Kidney epithelial cell (primary cell): Measurements from ENCODE around the gene FEM1B. TPM values are rescaled to one million over a fixed set of nuclear protein-coding genes. Genes with fewer than 3 reads are reported as not detected.

Experiments
- DNase-seq: peaks from one replicate; pipeline ENCODE4 v3.0.0-alpha.2; 2010; ENCODE audit warnings: low read depth
- H3K27me3 ChIP-seq: 2 replicates; pipeline ENCODE4 v1.6.0; 2011; ENCODE audit warnings: low read length; ENCODE audit not compliant: control insufficient read depth, insufficient read depth
- H3K36me3 ChIP-seq: 2 replicates; pipeline ENCODE4 v1.5.1; 2011; ENCODE audit warnings: low read length; ENCODE audit not compliant: control insufficient read depth, insufficient read depth
- H3K4me3 ChIP-seq: 2 replicates; pipeline ENCODE4 v1.5.1; 2011; ENCODE audit warnings: low read depth, mild to moderate bottlenecking, control low read depth, low read length
- CTCF ChIP-seq: IDR thresholded peaks from 2 replicates; pipeline ENCODE4 v1.5.1; 2011; ENCODE audit warnings: mild to moderate bottlenecking, moderate library complexity, low read length, control low read depth, inconsistent platforms; ENCODE audit not compliant: insufficient read depth, poor library complexity, severe bottlenecking
- total RNA-seq: library from RNA; depleted of rRNA; stranded (reverse); fragments of >200 nt; gene quantifications from 2 replicates; pipeline ENCODE4 v1.2.3, GENCODE V29; 2015

FEM1B gene
- total RNA-seq, 1 donor from 2014 or later = 37.6 TPM

- no peak for DNase-seq
- H3K4me3 ChIP-seq = no peak overlapping the region
- no peaks in the 10 kb centered on the region for H3K27me3 ChIP-seq
- H3K36me3 ChIP-seq = no peaks in the 10 kb centered on the region
- TF ChIP-seq CTCF = no peak
These were observed 42.5 kb upstream of the FEM1B start for GRCh38 chr15:68235022-68235421.

- no peak for DNase-seq
- TF ChIP-seq CTCF = no peak
- H3K36me3 ChIP-seq = no peaks in the 10 kb centered on the region
These were observed 38.5 kb upstream of the FEM1B start for GRCh38 chr15:68239025-68239424.

GRCh38 chr15:68241088-68241935 is 36.2 kb upstream of the FEM1B start:
- H3K27me3 ChIP-seq = no peaks in the 10 kb centered on the region
- no peak overlapping the region for H3K4me3 ChIP-seq
- no peaks in the 10 kb centered on the region for H3K36me3 ChIP-seq
- no peak for TF ChIP-seq CTCF
- DNase-seq = no peak

More at GRCh38 chr15:68239025-68239424, 38.5 kb upstream of the FEM1B start:
- Histone ChIP-seq H3K4me3 (no peak overlapping the region), H3K27me3 (no peaks in the 10 kb centered on the region)

GRCh38 chr15:68244235-68244634 is 33.3 kb upstream of the FEM1B start:
- no peak for TF ChIP-seq CTCF
- DNase-seq = no peak
- H3K4me3 ChIP-seq = no peak overlapping the region

GRCh38 chr15:68249058-68249713 is 28.4 kb upstream of the FEM1B start:
- no peaks in the 10 kb centered on the region for H3K36me3 ChIP-seq
- no peak for DNase-seq
- TF ChIP-seq CTCF = no peak
- no peaks in the 10 kb centered on the region for H3K27me3 ChIP-seq
- no peak overlapping the region for H3K4me3 ChIP-seq

More at GRCh38 chr15:68244235-68244634, 33.3 kb upstream of the FEM1B start:
- Histone ChIP-seq H3K36me3 (no peaks in the 10 kb centered on the region), H3K27me3 (no peaks in the 10 kb centered on the region)
